Measurements from ENCODE around the gene UBE2M.
"Not testable (repeated sequence)": the region's sequence is repeated elsewhere in the genome, so short reads cannot be mapped to it uniquely, and the experiment has no call there.

The UBE2M gene

DNA sequence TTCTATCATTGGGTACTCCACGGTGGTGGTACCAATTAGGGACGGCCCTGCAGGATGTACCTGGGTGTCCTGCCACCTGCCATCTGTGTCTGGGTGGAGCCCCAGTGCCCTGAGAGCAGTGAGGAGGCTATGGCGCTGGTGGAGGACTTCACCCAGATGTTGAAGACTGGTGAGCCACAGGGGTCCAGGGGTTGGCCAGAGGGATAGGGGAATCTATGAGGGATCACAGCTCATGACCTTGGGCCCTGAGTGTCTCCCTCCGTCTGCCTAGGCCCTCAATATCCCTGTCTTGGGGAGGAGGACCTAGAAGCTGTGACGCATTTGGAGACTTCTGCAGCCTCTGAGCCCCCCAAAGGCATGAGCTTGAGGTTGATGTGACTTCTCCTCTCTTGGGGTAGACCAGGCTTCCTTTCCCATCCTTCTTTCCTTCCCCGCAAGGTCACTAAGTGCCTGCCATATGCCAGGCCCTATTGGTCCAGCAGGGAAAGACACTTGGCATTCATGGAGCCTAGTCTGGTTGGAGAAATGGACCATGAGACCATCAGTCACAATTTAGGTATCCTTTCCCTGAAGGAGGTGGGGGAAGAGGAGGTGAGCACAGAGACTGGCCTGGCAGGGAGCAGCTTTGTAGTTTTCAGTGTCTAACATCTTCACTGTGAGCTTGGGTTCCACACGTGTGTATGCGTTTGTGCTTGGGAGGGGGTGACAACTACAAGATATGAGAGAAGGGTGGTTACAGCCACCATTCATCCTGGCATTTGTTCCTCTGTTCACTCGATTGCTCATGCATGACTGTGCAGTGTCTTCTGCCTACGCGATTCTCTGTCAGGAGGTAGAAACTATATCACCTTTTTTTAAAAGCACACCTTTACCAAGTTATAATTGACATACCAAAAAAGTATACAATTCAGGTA, 19.9 kb upstream of the UBE2M start:
- Histone ChIP-seq H3K9me3 (ENCODE audit: severe bottlenecking) (no peaks in the 10 kb centered on the region), H3K27me3 (ENCODE audit: insufficient read depth, low read depth, severe bottlenecking) (no peaks in the 10 kb centered on the region), H3K36me3 (peaks cover 16% of the 10 kb centered on the region), H3K4me3 (ENCODE audit: low read depth, low read length) (no peak overlapping the region), H3K27ac (no peak overlapping the region)
- no peak for DNase-seq
- TF ChIP-seq CTCF (IDR thresholded peaks at IDR 0.05; ENCODE audit: low read depth, low read length), result no peak

- not testable (repeated sequence) for H3K4me3 ChIP-seq (ENCODE audit: low read depth, low read length); H3K27ac ChIP-seq; H3K9me3 ChIP-seq (ENCODE audit: severe bottlenecking); DNase-seq; H3K27me3 ChIP-seq (ENCODE audit: insufficient read depth, low read depth, severe bottlenecking)
- H3K36me3 ChIP-seq, result peaks cover 11% of the 10 kb centered on the region
Measured at GRCh38 chr19:58577581-58577980, 19.2 kb upstream of the UBE2M start.

GRCh38 chr19:58575183-58576041, 17.0 kb upstream of the UBE2M start:
- Histone ChIP-seq H3K36me3 (peaks cover 8% of the 10 kb centered on the region), H3K27me3 (ENCODE audit: insufficient read depth, low read depth, severe bottlenecking) (no peaks in the 10 kb centered on the region), H3K4me3 (ENCODE audit: low read depth, low read length) (peak overlapping the region; percentile 76), H3K27ac (peak overlapping the region; percentile 83), H3K9me3 (ENCODE audit: severe bottlenecking) (no peaks in the 10 kb centered on the region)
- DNase-seq, result peak; percentile 93
- no peak for TF ChIP-seq CTCF (IDR thresholded peaks at IDR 0.05; ENCODE audit: low read depth, low read length)

- peak overlapping the region; percentile 97 for H3K27ac ChIP-seq
- no peak for DNase-seq
- H3K36me3 ChIP-seq, result peaks cover 24% of the 10 kb centered on the region
- peak overlapping the region; percentile 76 for H3K4me3 ChIP-seq (ENCODE audit: low read depth, low read length)
- H3K27me3 ChIP-seq (ENCODE audit: insufficient read depth, low read depth, severe bottlenecking), result no peaks in the 10 kb centered on the region
- H3K9me3 ChIP-seq (ENCODE audit: severe bottlenecking), result no peaks in the 10 kb centered on the region
- TF ChIP-seq CTCF (IDR thresholded peaks at IDR 0.05; ENCODE audit: low read depth, low read length), result no peak
Measured at GRCh38 chr19:58573658-58574164, 15.3 kb upstream of the UBE2M start.

GRCh38 chr19:58572818-58573657, 14.6 kb upstream of the UBE2M start, which contains the start of gene MZF1:
TSS of gene MZF1 (minus strand) at chr19:58573335. CDS start at chr19:58571389, 1,946 bp downstream.
- peak within 1 kb of the TSS; percentile 97 for H3K27ac ChIP-seq

More at GRCh38 chr19:58572818-58573657, 14.6 kb upstream of the UBE2M start, which contains the start of gene MZF1:
- peak; percentile 100 for DNase-seq
- Histone ChIP-seq H3K36me3 (peaks cover 24% of the 10 kb centered on the region), H3K4me3 (ENCODE audit: low read depth, low read length) (peak within 1 kb of the TSS; percentile 76), H3K27me3 (ENCODE audit: insufficient read depth, low read depth, severe bottlenecking) (no peaks in the 10 kb centered on the region), H3K9me3 (ENCODE audit: severe bottlenecking) (no peaks in the 10 kb centered on the region)
- TF ChIP-seq CTCF (IDR thresholded peaks at IDR 0.05; ENCODE audit: low read depth, low read length), result no peak

Data from WERI-Rb-1 (cell line).